Left lung (tissue), 10 donors: ENCODE data around the gene MAP2K2. TPM values are rescaled to one million over a fixed set of nuclear protein-coding genes. Genes with fewer than 3 reads are reported as not detected.
A peak's percentile ranks its signal among the peaks of the same experiment; 100 is the strongest.
"Not testable (repeated sequence)": the region's sequence is repeated elsewhere in the genome, so short reads cannot be mapped to it uniquely, and the experiment has no call there.

Source experiments
- ATAC-seq: fragments of 200-7000 bp; cut with Tn5 transposase; one replicate; pipeline ENCODE4 v1.9.1; 2020; ENCODE audit warnings: moderate library complexity
- DNase-seq, 4 donors: peaks; one replicate each; pipeline ENCODE4 v3.0.0-alpha.2; 2013 to 2020
- H3K27ac ChIP-seq, 2 donors: fragments of 200-600 bp; sonication (generic) in 1 of 2; one replicate each; pipeline versions ENCODE4 v1.5.0 to v1.8.0; 2020 to 2021
- H3K27me3 ChIP-seq, 2 donors: fragments of 200-600 bp; sonication (generic) in 1 of 2; one replicate each; pipeline versions ENCODE4 v1.5.0 to v1.8.0; 2020 to 2021
- H3K36me3 ChIP-seq, 2 donors: fragments of 200-600 bp; sonication (generic) in 1 of 2; one replicate each; pipeline versions ENCODE4 v1.5.0 to v1.8.0; 2020 to 2021
- H3K4me1 ChIP-seq, 2 donors: fragments of 200-600 bp; one replicate each; pipeline ENCODE4 v1.8.0; 2021
- H3K4me3 ChIP-seq, 2 donors: fragments of 200-600 bp; sonication (generic) in 1 of 2; one replicate each; pipeline versions ENCODE4 v1.5.0 to v1.8.0; 2020 to 2021; ENCODE audit warnings: mild to moderate bottlenecking in 1 of 2
- H3K9me3 ChIP-seq, 2 donors: fragments of 200-600 bp; sonication (generic) in 1 of 2; one replicate each; pipeline versions ENCODE4 v1.5.0 to v1.8.0; 2020 to 2021
- CTCF ChIP-seq, 2 donors: fragments of 200-600 bp; sonication (generic) in 1 of 2; IDR thresholded peaks; one replicate each; pipeline versions ENCODE4 v1.5.0 to v1.8.0; 2021; ENCODE audit warnings: antibody characterized with exemption in 2 of 2
- intact Hi-C, 2 donors: fragments of 100-400 bp; cut with DNase I; formaldehyde crosslinking; loops; one replicate each; pipeline versions ENCODE4 v1.11.2 to v1.14.2; 2022
- polyA plus RNA-seq, 6 donors: library from polyadenylated mRNA; unstranded; fragments of 120-200 nt; gene quantifications; one replicate each; pipeline ENCODE4 v1.2.1, GENCODE V29; 2013; ENCODE audit not compliant: insufficient read length in 6 of 6
- total RNA-seq, 2 donors: library from RNA; stranded (reverse); fragmentation: NEBNext Ultra II Directional; extraction: Animal tissue kit (Norgen Biotek cat#: 25700); gene quantifications; one replicate each; pipeline ENCODE4 v1.2.1, GENCODE V29; 2021
- donor health status: DM: no; HTN: yes; CAD: no.
- donor health status: DM: no; HTN: no; CAD: no.

The MAP2K2 gene
- total and polyA plus RNA-seq, 8 donors, result 97.2 to 143 (median 117) TPM

GRCh38 chr19:4130744-4131438 lies 7.0 kb upstream of the MAP2K2 start:
- H3K36me3 ChIP-seq, result no peaks in the 10 kb centered on the region
- DNase-seq (no peak), ATAC-seq (peak; percentile 36)

GRCh38 chr19:4129050-4129449 lies 5.1 kb upstream of the MAP2K2 start:
- H3K36me3 ChIP-seq, ATAC-seq, H3K9me3 ChIP-seq, H3K27me3 ChIP-seq, H3K4me1 ChIP-seq, intact Hi-C loops, H3K27ac ChIP-seq, H3K4me3 ChIP-seq, DNase-seq: not testable (repeated sequence)

More at GRCh38 chr19:4130744-4131438, 7.0 kb upstream of the MAP2K2 start:
- Histone ChIP-seq H3K9me3 (no peaks in the 10 kb centered on the region), H3K27me3 (no peaks in the 10 kb centered on the region), H3K4me1 (no peaks in the 10 kb centered on the region), H3K4me3 (no peak overlapping the region), H3K27ac (no peak overlapping the region)
- TF ChIP-seq CTCF (IDR thresholded peaks at IDR 0.05), result no peak
- intact Hi-C loops, result no loop called here

GRCh38 chr19:4127322-4127721 lies 3.4 kb upstream of the MAP2K2 start:
- H3K4me3 ChIP-seq, intact Hi-C loops, ATAC-seq, DNase-seq, H3K9me3 ChIP-seq, H3K27me3 ChIP-seq, H3K36me3 ChIP-seq, H3K27ac ChIP-seq: not testable (repeated sequence)
- peaks cover 8 to 16% of the 10 kb centered on the region in 2 donors for H3K4me1 ChIP-seq

- peak in 1 of 4 donors; percentile 46 for DNase-seq
- Histone ChIP-seq H3K4me3 (peak overlapping the region; percentile 55 to 62), H3K4me1 (peaks cover 8 to 30% of the 10 kb centered on the region in 2 donors), H3K36me3 (peaks cover 0 to 10% of the 10 kb centered on the region in 2 donors), H3K27me3 (no peaks in the 10 kb centered on the region), H3K27ac (peak overlapping the region in 1 of 2 donors; percentile 75), H3K9me3 (no peaks in the 10 kb centered on the region)
- peak; percentile 36 for ATAC-seq
- TF ChIP-seq CTCF (IDR thresholded peaks at IDR 0.05), result no peak
- intact Hi-C loops, result no loop called here
Observed at GRCh38 chr19:4124638-4125037, 716 bp upstream of the MAP2K2 start.

- intact Hi-C loops, result no loop called here
- Histone ChIP-seq H3K9me3 (no peaks in the 10 kb centered on the region), H3K4me1 (peaks cover 8 to 30% of the 10 kb centered on the region in 2 donors), H3K36me3 (peaks cover 0 to 30% of the 10 kb centered on the region in 2 donors), H3K27me3 (no peaks in the 10 kb centered on the region), H3K27ac (no peak overlapping the region), H3K4me3 (peak overlapping the region; percentile 55 to 62)
- ATAC-seq (no peak), DNase-seq (no peak)
- no peak for TF ChIP-seq CTCF (IDR thresholded peaks at IDR 0.05)
Observed at GRCh38 chr19:4122480-4122879, 1.4 kb downstream of the MAP2K2 start.

GRCh38 chr19:4121815-4122214 lies 2.1 kb downstream of the MAP2K2 start:
- intact Hi-C loops, result no loop called here

More at GRCh38 chr19:4121815-4122214, 2.1 kb downstream of the MAP2K2 start:
- H3K36me3 ChIP-seq, result peaks cover 0 to 36% of the 10 kb centered on the region in 2 donors
- no peaks in the 10 kb centered on the region for H3K27me3 ChIP-seq
- no peaks in the 10 kb centered on the region for H3K9me3 ChIP-seq
- peaks cover 8 to 35% of the 10 kb centered on the region in 2 donors for H3K4me1 ChIP-seq
- H3K27ac ChIP-seq, result no peak overlapping the region
- ATAC-seq (no peak), DNase-seq (no peak)
- TF ChIP-seq CTCF (IDR thresholded peaks at IDR 0.05), result no peak
- H3K4me3 ChIP-seq, result no peak overlapping the region
